Mesothelial cell of epicardium (in vitro differentiated cells): Measurements from ENCODE around the gene KIAA1671. TPM values are rescaled to one million over a fixed set of nuclear protein-coding genes. Genes with fewer than 3 reads are reported as not detected.

ENCODE experiments used
- DNase-seq, 2 experiments: peaks; one replicate each; pipeline ENCODE4 v3.0.0; 2021; ENCODE audit warnings: low spot score in 2 of 2; ENCODE audit not compliant: unreplicated experiment in 2 of 2
- H3K27ac Mint-ChIP-seq: 2 replicates; pipeline ENCODE4 v1.8.0; 2021; ENCODE audit warnings: mixed read lengths
- H3K27me3 Mint-ChIP-seq: 2 replicates; pipeline ENCODE4 v1.8.0; 2021; ENCODE audit warnings: low read depth, mixed read lengths
- H3K36me3 Mint-ChIP-seq: 2 replicates; pipeline ENCODE4 v1.8.0; 2021; ENCODE audit warnings: mixed read lengths
- H3K4me1 Mint-ChIP-seq: 2 replicates; pipeline ENCODE4 v1.8.0; 2021; ENCODE audit warnings: mixed read lengths
- H3K4me3 Mint-ChIP-seq: 2 replicates; pipeline ENCODE4 v1.8.0; 2021; ENCODE audit warnings: mild to moderate bottlenecking, moderate library complexity, mixed read lengths
- H3K9me3 Mint-ChIP-seq: 2 replicates; pipeline ENCODE4 v1.8.0; 2021; ENCODE audit warnings: mixed read lengths
- CTCF ChIP-seq: fragments of 200-600 bp; sonication (generic); IDR thresholded peaks from one replicate; pipeline ENCODE4 v1.5.0; 2021; ENCODE audit warnings: antibody characterized with exemption; ENCODE audit not compliant: unreplicated experiment
- total RNA-seq: library from RNA; stranded (reverse); gene quantifications from 3 replicates; pipeline ENCODE4 v1.2.1, GENCODE V29; 2021

Gene KIAA1671
- total RNA-seq, 1 donor from 2014 or later, result 21.8 TPM

GRCh38 chr22:25197340-25197739 is 244.8 kb downstream of the KIAA1671 start:
- TF ChIP-seq CTCF, result no peak
- no peak overlapping the region for H3K27ac Mint-ChIP-seq
- H3K36me3 Mint-ChIP-seq, result peaks cover 6% of the 10 kb centered on the region
- H3K4me3 Mint-ChIP-seq, result no peak overlapping the region
- no peaks in the 10 kb centered on the region for H3K27me3 Mint-ChIP-seq
- DNase-seq, result no peak
- H3K4me1 Mint-ChIP-seq, result no peaks in the 10 kb centered on the region
- H3K9me3 Mint-ChIP-seq, result no peaks in the 10 kb centered on the region

GRCh38 chr22:25199731-25200520 is 247.4 kb downstream of the KIAA1671 start, which contains the start of gene CRYBB3:
Gene CRYBB3 (plus strand): TSS chr22:25199858. CDS start chr22:25201397, 1,539 bp downstream.
- Mint-ChIP-seq H3K27ac (no peak within 1 kb of the TSS), H3K27me3 (no peaks in the 10 kb centered on the region), H3K4me1 (no peaks in the 10 kb centered on the region), H3K9me3 (no peaks in the 10 kb centered on the region), H3K4me3 (no peak within 1 kb of the TSS), H3K36me3 (no peaks in the 10 kb centered on the region)
- no peak for TF ChIP-seq CTCF
- DNase-seq, result no peak

GRCh38 chr22:25200967-25201366 is 248.5 kb downstream of the KIAA1671 start:
- DNase-seq, result no peak
- Mint-ChIP-seq H3K4me1 (no peaks in the 10 kb centered on the region), H3K4me3 (no peak overlapping the region), H3K27ac (no peak overlapping the region), H3K9me3 (no peaks in the 10 kb centered on the region), H3K36me3 (no peaks in the 10 kb centered on the region), H3K27me3 (no peaks in the 10 kb centered on the region)
- TF ChIP-seq CTCF, result no peak

GRCh38 chr22:25201557-25202273 is 249.2 kb downstream of the KIAA1671 start:
- Mint-ChIP-seq H3K36me3 (no peaks in the 10 kb centered on the region), H3K4me1 (no peaks in the 10 kb centered on the region), H3K27ac (no peak overlapping the region), H3K9me3 (no peaks in the 10 kb centered on the region), H3K27me3 (no peaks in the 10 kb centered on the region), H3K4me3 (no peak overlapping the region)
- TF ChIP-seq CTCF, result no peak
- no peak for DNase-seq

- Mint-ChIP-seq H3K27ac (no peak overlapping the region), H3K27me3 (no peaks in the 10 kb centered on the region), H3K4me1 (no peaks in the 10 kb centered on the region), H3K4me3 (no peak overlapping the region), H3K9me3 (no peaks in the 10 kb centered on the region), H3K36me3 (no peaks in the 10 kb centered on the region)
- TF ChIP-seq CTCF, result peak; percentile 80
- DNase-seq, result peak in 1 of 2 experiments; percentile 76
Measured at GRCh38 chr22:25202290-25202921, 249.9 kb downstream of the KIAA1671 start.
